Kidney (tissue), 14 donors: ENCODE data around the gene SLC23A2. TPM values are rescaled to one million over a fixed set of nuclear protein-coding genes. Genes with fewer than 3 reads are reported as not detected.
A peak's percentile ranks its signal among the peaks of the same experiment; 100 is the strongest.

Source experiments
- DNase-seq, 5 donors: peaks; one replicate each; pipeline ENCODE4 v3.0.0-alpha.2; 2013 to 2020
- FAIRE-seq: peaks from 2 replicates; lab custom pipeline; 2012; peaks lifted over from hg19 to GRCh38; lab: Jason Lieb, UNC
- H3K27ac ChIP-seq, 2 donors: one replicate each; pipeline ENCODE4 v1.7.0; 2013; ENCODE audit warnings: low read depth in 2 of 2, low read length in 2 of 2, inconsistent platforms in 1 of 2
- H3K27me3 ChIP-seq: one replicate; pipeline ENCODE4 v1.7.1; 2013; ENCODE audit warnings: low read length, inconsistent platforms; ENCODE audit not compliant: control insufficient read depth, insufficient read depth
- H3K36me3 ChIP-seq, 3 donors: one replicate each; pipeline versions ENCODE4 v1.7.0 to v1.7.1; 2013; ENCODE audit warnings: low read length in 3 of 3, control low read depth in 1 of 3, inconsistent platforms in 1 of 3; ENCODE audit not compliant: insufficient read depth in 3 of 3, control insufficient read depth in 2 of 3
- H3K4me1 ChIP-seq, 3 donors: one replicate each; pipeline versions ENCODE4 v1.7.0 to v1.7.1; 2013; ENCODE audit warnings: low read length in 3 of 3, inconsistent platforms in 1 of 3, low read depth in 1 of 3; ENCODE audit not compliant: control insufficient read depth in 2 of 3, insufficient read depth in 2 of 3
- H3K4me3 ChIP-seq, 3 donors: one replicate each; pipeline versions ENCODE4 v1.7.0 to v1.8.1; 2013; ENCODE audit warnings: low read length in 3 of 3, control low read depth in 1 of 3, inconsistent platforms in 1 of 3
- H3K9ac ChIP-seq, 3 donors: one replicate each; pipeline versions ENCODE4 v1.7.0 to v1.7.1; 2013; ENCODE audit warnings: low read length in 3 of 3, control low read depth in 1 of 3, inconsistent platforms in 1 of 3
- H3K9me3 ChIP-seq, 3 donors: one replicate each; pipeline versions ENCODE4 v1.7.0 to v1.7.1; 2013; ENCODE audit warnings: low read length in 3 of 3, control low read depth in 1 of 3, inconsistent platforms in 1 of 3; ENCODE audit not compliant: control insufficient read depth in 2 of 3, insufficient read depth in 1 of 3
- CTCF ChIP-seq: IDR thresholded peaks from 3 replicates; pipeline ENCODE4 v1.5.1; 2012; ENCODE audit warnings: mild to moderate bottlenecking, moderate library complexity, borderline replicate concordance; ENCODE audit not compliant: insufficient read depth; ENCODE audit errors: extremely low read depth
- intact Hi-C: fragments of 100-400 bp; cut with DNase I; formaldehyde crosslinking; loops from one replicate; pipeline ENCODE4 v1.11.1; 2022
- polyA plus RNA-seq: library from polyadenylated mRNA; stranded (reverse); fragments of 350-450 nt; fragmentation: Illumina TruSeq; extraction: RNeasy Lipid Tissue Mini Kit (QIAGEN cat#74804); gene quantifications from one replicate; pipeline ENCODE4 v1.2.3, GENCODE V29; 2014; ENCODE audit warnings: low read depth, low replicate concordance; ENCODE audit not compliant: insufficient read depth
- total RNA-seq: library from RNA; stranded (reverse); fragmentation: NEBNext Ultra II Directional; extraction: Animal tissue kit (Norgen Biotek cat#: 25700); gene quantifications from one replicate; pipeline ENCODE4 v1.2.1, GENCODE V29; 2021
- donor health status: control.
- donor health status: control.
- donor health status: control.
- donor health status: control.
- donor health status: control.
- donor health status: DM: yes; HTN: yes; CAD: no.
- donor health status: Normal renal cell carcinoma (clear cell type).

Gene SLC23A2
- total and polyA plus RNA-seq, 2 donors from 2014 or later: 4.8 to 20.5 TPM

- Histone ChIP-seq H3K27me3 (no peaks in the 10 kb centered on the region), H3K9me3 (no peaks in the 10 kb centered on the region), H3K36me3 (no peaks in the 10 kb centered on the region), H3K9ac (no peak overlapping the region), H3K4me3 (no peak overlapping the region), H3K27ac (peak overlapping the region; percentile 51 to 89), H3K4me1 (peaks cover 0 to 7% (median 4%) of the 10 kb centered on the region in 3 donors)
- intact Hi-C loops: no loop called here
- FAIRE-seq: no peak
- DNase-seq: no peak
- no peak for TF ChIP-seq CTCF
These were observed 74.7 kb downstream of the SLC23A2 start for GRCh38 chr20:4926531-4927156.

DNA sequence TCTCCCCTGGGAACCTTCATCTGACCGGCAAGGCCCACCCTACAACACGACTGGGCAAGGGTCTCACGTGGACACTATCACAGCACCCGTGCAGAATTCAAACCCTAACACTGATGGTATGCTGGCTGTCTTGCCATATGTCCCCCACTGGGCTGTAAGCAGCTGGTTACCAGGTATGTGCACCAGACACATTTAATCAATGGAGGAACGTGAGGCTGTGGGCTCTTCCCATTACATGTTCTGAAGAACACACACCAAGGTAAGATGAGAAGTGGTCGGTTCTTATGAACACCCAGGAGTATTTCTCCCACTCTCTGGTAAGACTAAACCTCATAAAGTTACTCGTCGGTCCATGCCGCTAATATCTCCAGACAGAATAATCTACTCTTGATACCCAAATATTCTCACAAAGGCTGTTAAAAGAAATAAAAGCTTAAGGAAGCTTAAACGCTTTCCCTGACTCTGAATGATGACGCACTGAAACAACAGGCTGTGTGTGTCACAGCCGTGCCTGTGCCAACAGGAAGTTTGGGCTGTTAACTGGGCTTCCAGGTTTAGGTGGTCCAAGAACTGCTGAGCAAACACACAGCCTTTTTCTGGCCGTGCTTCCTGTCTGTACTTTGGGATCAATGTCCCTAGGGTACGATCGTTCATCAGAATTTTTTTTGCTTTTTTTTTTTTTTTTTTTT lies 75.3 kb downstream of the SLC23A2 start:
- H3K9ac ChIP-seq: peak overlapping the region in 2 of 3 donors; percentile 4 to 36
- no peaks in the 10 kb centered on the region for H3K9me3 ChIP-seq
- no peaks in the 10 kb centered on the region for H3K27me3 ChIP-seq
- no peak for FAIRE-seq
- H3K4me1 ChIP-seq: peaks cover 0 to 7% (median 4%) of the 10 kb centered on the region in 3 donors
- no peak for TF ChIP-seq CTCF
- H3K4me3 ChIP-seq: peak overlapping the region in 1 of 3 donors; percentile 13
- peak overlapping the region; percentile 54 to 89 for H3K27ac ChIP-seq
- intact Hi-C loops: no loop called here
- H3K36me3 ChIP-seq: no peaks in the 10 kb centered on the region
- peak in 2 of 5 donors; percentile 67 to 80 for DNase-seq

DNA sequence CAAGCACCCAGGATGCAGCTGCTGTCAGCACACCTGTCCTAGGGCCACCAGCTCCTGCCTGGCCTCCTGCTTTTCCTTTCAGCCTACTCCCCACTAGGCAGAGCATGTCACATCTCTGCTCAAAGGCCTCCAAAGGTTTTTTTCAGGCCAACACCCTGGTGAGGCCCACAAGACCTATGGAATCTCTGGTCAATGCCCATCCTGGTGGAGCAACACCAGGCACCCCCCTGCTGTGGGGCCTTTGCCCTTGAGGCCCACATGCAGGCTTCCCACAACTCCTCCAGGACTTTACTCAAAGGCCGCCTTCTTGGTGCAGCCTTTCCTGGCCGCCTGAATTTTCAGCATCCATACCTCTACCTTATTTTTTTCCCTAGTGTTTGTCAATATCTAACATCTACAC lies 76.9 kb downstream of the SLC23A2 start:
- Histone ChIP-seq H3K27ac (no peak overlapping the region), H3K9ac (no peak overlapping the region), H3K36me3 (no peaks in the 10 kb centered on the region), H3K4me1 (peaks cover 0 to 7% (median 4%) of the 10 kb centered on the region in 3 donors), H3K9me3 (no peaks in the 10 kb centered on the region), H3K4me3 (no peak overlapping the region), H3K27me3 (no peaks in the 10 kb centered on the region)
- FAIRE-seq (no peak), DNase-seq (no peak)
- TF ChIP-seq CTCF: no peak
- intact Hi-C loops: no loop called here
